GM18867 (cell line): ENCODE results near the gene DEFB113.
A peak's percentile ranks its signal among the peaks of the same experiment; 100 is the strongest.

ENCODE experiments used
- ATAC-seq: cut with Tn5 transposase; IDR thresholded peaks from one replicate; pipeline ENCODE4 v1.9.1; 2021; ENCODE audit warnings: mild to moderate bottlenecking, moderate library complexity; ENCODE audit not compliant: unreplicated experiment

DEFB113 gene

DNA sequence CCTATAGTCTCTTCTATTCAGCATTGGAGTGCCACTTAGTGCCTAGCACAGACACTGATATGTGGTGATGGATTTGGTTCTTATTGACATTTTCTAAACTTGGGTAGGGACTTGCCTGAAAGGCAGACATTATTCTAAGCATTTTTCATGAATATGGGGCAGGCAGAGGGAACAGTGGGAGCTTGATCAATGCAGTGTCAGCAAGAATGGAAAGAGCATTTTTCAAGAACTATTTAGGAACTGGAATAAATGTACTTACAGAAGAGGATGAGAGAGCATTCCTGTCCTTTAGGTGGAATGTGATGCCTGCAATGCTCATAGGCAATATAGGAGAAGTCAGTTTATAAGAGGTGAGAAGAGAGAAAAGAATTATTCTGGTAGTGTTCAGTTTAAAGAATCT lies 31.6 kb downstream of the DEFB113 start:
- no peak for ATAC-seq

DNA sequence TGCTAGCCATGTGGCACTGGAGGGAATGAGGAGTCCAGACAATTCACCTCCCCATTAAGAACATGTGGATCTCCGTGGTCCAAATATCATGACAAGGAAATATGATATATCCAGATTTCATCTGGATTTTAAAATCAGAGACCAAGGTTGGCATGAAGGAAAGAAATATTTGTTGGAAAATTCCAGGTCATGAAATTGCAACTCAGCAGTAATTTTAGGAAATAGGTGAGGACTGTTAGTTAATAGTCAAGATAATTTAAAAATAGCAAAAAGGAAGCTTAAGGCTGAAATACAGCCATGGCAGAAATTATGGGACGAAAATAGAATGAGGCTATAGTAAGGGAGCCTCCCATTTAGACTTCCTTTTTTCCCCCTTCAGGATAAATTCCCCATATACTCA lies 32.4 kb downstream of the DEFB113 start:
- ATAC-seq: no peak

DNA sequence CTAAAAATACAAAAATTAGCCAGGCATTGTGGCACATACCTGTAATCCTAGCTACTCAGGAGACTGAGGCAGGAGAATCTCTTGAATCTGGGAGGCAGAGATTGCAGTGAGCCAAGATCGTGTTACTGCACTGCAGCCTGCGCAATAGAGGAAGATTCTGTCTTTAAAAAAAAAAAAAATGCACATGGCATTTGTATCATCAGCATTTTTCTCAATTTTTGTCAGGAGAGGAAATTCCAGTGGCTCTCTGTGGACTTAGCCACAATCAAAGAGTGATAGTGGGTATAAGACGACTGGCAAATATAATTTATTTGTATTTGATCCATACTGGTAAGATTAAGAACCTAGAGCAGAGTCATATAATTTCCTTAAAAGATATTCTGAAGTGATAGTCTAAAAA lies 34.0 kb downstream of the DEFB113 start:
- no peak for ATAC-seq

DNA sequence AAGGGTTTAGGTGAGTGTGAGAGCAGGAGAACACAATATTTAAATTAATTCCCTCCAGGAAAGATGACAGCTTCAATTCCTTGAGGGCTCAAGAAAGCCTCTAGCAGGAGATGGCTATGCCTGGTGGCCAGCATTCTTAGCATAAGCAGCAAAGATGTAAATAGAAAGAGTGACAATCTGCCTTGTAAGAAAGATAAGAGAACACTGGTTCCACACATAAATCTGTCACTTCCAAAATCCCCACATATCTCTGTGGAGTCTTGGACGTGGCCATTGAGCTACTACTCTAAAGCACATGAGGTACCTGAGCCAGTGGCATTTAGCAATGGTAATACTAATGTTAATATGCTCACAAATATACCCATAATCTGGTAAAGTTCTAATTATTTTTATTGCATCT lies 34.7 kb downstream of the DEFB113 start:
- ATAC-seq: no peak

DNA sequence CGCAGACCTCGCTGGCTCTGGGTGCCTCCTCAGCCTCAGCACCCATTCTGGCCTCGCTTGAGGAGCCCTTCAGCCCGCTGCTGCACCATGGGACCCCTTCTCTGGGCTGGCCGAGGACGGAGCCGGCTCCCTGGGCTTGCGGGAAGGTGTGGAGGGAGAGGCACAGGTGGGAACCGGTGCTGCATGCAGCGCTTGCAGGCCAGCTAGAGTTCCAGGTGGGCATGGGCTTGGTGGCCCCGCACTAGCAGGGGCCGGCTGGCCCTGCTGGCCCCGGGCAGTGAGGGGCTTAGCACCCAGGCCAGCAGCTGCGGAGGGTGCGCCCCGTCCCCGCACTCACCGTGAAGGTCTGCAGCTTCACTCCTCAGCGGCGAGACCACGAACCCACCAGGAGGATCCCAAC lies 35.9 kb downstream of the DEFB113 start:
- no peak for ATAC-seq

DNA sequence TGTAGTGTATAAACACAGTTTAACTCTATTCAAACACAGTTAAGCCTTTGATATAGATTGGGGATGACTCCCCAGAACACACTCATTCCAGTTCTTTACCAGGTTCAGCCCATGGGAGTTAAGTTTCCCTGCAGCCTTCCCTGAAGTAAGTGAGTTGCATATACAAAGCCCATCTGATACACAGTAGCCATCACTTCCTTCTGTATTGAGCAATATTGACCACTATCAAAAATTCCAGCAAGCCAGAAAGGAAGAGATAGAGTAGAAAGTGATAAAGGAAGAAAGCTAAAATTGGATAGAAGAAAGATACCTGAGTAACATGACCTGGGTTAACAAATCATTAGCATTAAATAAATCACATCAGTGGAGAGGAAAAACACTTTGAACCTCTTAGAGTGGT lies 40.1 kb downstream of the DEFB113 start:
- no peak for ATAC-seq

DNA sequence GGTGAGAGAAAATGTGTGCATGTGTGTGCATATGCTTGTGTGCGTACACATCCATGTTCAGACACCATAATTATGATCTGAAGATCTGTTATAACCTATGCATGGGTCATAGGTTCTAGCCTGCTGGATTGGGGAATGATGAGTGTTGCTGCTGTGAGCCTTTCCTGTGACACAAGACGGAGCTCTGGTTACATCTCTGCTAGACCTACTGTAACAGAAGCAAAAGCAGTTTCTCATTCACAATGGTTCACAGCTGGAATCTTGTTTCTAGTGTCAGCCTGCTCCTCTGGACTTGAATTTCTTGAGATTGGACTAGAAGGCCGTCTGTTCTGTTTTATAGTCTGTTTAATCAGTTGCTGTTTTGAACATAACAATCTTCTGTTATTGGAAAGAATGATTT lies 45.6 kb downstream of the DEFB113 start:
- peak; percentile 53 for ATAC-seq

DNA sequence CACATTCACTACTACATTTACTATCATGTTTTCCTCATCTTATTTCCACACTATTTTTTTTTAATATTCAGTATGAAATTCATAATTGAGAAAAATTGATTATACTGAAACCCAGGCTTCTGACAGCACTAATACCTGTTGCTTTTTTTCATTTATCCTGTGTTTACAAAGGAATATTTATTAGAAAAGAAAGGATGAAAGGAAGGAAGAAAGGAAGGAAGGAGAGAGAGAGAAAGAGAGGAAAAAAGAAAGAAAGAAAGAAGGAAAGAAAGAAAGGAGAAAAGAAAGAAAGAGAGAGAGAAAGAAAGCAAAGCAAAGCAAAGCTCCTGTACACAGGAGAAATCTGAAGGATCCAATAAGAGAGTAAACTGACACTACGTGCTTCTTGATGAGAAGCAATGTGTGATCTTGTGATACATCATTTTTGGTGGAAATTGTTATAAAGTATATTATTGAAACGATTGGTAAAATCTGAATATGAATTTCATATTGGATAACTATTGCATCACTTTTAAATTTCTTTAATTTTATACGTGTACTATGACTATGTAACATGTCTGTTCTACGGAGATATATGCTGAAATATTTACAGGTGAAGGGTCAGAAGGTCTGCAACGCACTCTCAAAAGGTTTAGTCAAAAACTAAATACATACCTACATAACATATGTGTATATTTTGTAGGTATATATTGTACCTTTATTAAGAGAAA lies 49.3 kb downstream of the DEFB113 start:
- no peak for ATAC-seq

DNA sequence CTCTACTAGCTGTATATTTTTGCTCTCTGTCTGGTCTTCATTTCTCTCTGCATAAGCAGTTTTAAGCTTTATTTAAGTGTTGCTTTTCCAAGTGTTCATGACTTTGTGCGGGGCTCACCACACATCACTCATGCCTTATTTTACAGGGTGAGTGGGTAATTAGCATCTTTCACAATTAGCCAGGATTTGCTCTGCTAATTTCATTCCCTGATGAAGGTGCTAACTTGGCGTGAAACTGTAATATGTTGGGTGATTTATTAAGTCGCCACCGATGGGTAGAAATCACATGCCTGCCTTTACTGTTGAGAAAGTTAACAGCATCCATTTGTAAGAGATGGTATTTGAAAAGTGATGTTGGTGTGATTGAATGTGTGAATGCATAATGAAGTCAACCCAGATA lies 50.2 kb downstream of the DEFB113 start:
- no peak for ATAC-seq

DNA sequence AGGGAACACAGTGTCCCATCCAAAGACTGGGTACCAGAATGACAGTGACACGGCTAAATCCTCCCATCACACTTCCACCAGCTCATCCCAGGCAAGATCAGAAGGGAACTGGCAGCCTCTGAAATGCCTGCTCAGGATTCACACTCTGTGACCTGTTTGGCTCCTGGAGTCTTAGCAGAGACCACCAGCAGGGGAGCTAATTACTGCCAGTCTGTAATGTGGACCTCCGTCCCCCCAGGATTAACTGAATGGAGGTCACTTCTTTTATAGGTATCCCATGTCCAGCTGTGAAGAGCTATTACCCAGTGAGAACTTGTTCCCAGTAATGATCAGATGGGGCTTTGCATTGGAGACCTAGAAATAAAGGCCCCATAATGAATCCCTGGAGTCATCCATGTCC lies 50.6 kb downstream of the DEFB113 start:
- ATAC-seq: no peak
